Calu3 (cell line): ENCODE results near the gene SFMBT1. TPM values are rescaled to one million over a fixed set of nuclear protein-coding genes. Genes with fewer than 3 reads are reported as not detected.

Source experiments
- BruUV-seq: library from RNA; stranded (reverse); fragments of 400-500 nt; replicated peaks from 2 replicates; lab custom pipeline; 2021; lab: Mats Ljungman, UMichigan
- CTCF ChIA-PET: fragments of 300-600 bp; sonication (Branson Sonifier 250); formaldehyde crosslinking; loops from one replicate; lab custom pipeline; 2022; ENCODE audit warnings: antibody characterized with exemption; lab: Charles Lee
- DNase-seq: peaks from one replicate; pipeline ENCODE4 v3.0.0; 2022
- H3K27ac Mint-ChIP-seq: one replicate; pipeline ENCODE4 v1.8.0; 2022; ENCODE audit warnings: mixed read lengths; ENCODE audit not compliant: unreplicated experiment
- H3K27me3 Mint-ChIP-seq: one replicate; pipeline ENCODE4 v1.8.0; 2022; ENCODE audit warnings: mixed read lengths; ENCODE audit not compliant: unreplicated experiment
- H3K36me3 Mint-ChIP-seq: one replicate; pipeline ENCODE4 v1.8.0; 2022; ENCODE audit warnings: mild to moderate bottlenecking, moderate library complexity, mixed read lengths; ENCODE audit not compliant: insufficient read depth, unreplicated experiment
- H3K4me1 Mint-ChIP-seq: one replicate; pipeline ENCODE4 v1.8.0; 2022; ENCODE audit warnings: mild to moderate bottlenecking, low read depth, mixed read lengths; ENCODE audit not compliant: unreplicated experiment
- H3K4me3 Mint-ChIP-seq: one replicate; pipeline ENCODE4 v1.8.0; 2022; ENCODE audit warnings: mild to moderate bottlenecking, low read depth, moderate library complexity, mixed read lengths; ENCODE audit not compliant: unreplicated experiment
- H3K9me3 Mint-ChIP-seq: one replicate; pipeline ENCODE4 v1.8.0; 2022; ENCODE audit warnings: low read depth, mixed read lengths; ENCODE audit not compliant: unreplicated experiment
- CTCF ChIP-seq: fragments of 200-600 bp; IDR thresholded peaks from one replicate; pipeline ENCODE4 v1.8.0; 2022; ENCODE audit warnings: antibody characterized with exemption; ENCODE audit not compliant: unreplicated experiment
- intact Hi-C: fragments of 100-400 bp; cut with micrococcal nuclease; formaldehyde crosslinking; loops from one replicate; pipeline ENCODE4 v1.10.0; 2022; ENCODE audit not compliant: unreplicated experiment
- total RNA-seq: library from RNA; stranded (reverse); gene quantifications from 2 replicates; pipeline ENCODE4 v1.2.3, GENCODE V29; 2022

The SFMBT1 gene
- total RNA-seq, 1 experiment from 2014 or later: 36.6 TPM

GRCh38 chr3:52871761-52872160, 174.1 kb downstream of the SFMBT1 start:
- Mint-ChIP-seq H3K27me3 (no peaks in the 10 kb centered on the region), H3K36me3 (peaks cover 6% of the 10 kb centered on the region), H3K4me3 (no peak overlapping the region), H3K27ac (no peak overlapping the region), H3K9me3 (no peaks in the 10 kb centered on the region), H3K4me1 (no peaks in the 10 kb centered on the region)
- BruUV-seq: no TSS peak
- DNase-seq: no peak
- TF ChIP-seq CTCF: no peak
- intact Hi-C loops: no loop called here
- CTCF ChIA-PET: no interaction called here

- Mint-ChIP-seq H3K9me3 (peaks cover 3% of the 10 kb centered on the region), H3K27ac (no peak overlapping the region), H3K27me3 (no peaks in the 10 kb centered on the region), H3K4me3 (no peak overlapping the region), H3K36me3 (peaks cover 6% of the 10 kb centered on the region), H3K4me1 (no peaks in the 10 kb centered on the region)
- no peak for DNase-seq
- intact Hi-C loops: no loop called here
- CTCF ChIA-PET: interaction anchor here (0.7 kb wide), 1 partner anchor 347 kb away, joined by 4 read pairs; no protein-coding TSS in a partner anchor
- no peak for TF ChIP-seq CTCF
- BruUV-seq: no TSS peak
Observed at GRCh38 chr3:52870471-52870870, 175.4 kb downstream of the SFMBT1 start.

- CTCF ChIA-PET: no interaction called here
- no peak for DNase-seq
- TF ChIP-seq CTCF: no peak
- no peak overlapping the region for H3K4me3 Mint-ChIP-seq
- H3K27me3 Mint-ChIP-seq: no peaks in the 10 kb centered on the region
- H3K27ac Mint-ChIP-seq: no peak overlapping the region
- intact Hi-C loops: no loop called here
- H3K36me3 Mint-ChIP-seq: no peaks in the 10 kb centered on the region
- BruUV-seq: no TSS peak
- no peaks in the 10 kb centered on the region for H3K4me1 Mint-ChIP-seq
- H3K9me3 Mint-ChIP-seq: peaks cover 6% of the 10 kb centered on the region
Observed at GRCh38 chr3:52866427-52866826, 179.4 kb downstream of the SFMBT1 start.

- no TSS peak for BruUV-seq
- Mint-ChIP-seq H3K27me3 (no peaks in the 10 kb centered on the region), H3K4me3 (no peak overlapping the region), H3K4me1 (no peaks in the 10 kb centered on the region), H3K27ac (no peak overlapping the region), H3K9me3 (peaks cover 6% of the 10 kb centered on the region), H3K36me3 (no peaks in the 10 kb centered on the region)
- no peak for DNase-seq
- intact Hi-C loops: no loop called here
- no peak for TF ChIP-seq CTCF
- CTCF ChIA-PET: no interaction called here
Observed at GRCh38 chr3:52865994-52866393, 179.9 kb downstream of the SFMBT1 start.
